ENCODE results near the gene DIPK2B. TPM values are rescaled to one million over a fixed set of nuclear protein-coding genes. Genes with fewer than 3 reads are reported as not detected.

The DIPK2B gene, protein sequence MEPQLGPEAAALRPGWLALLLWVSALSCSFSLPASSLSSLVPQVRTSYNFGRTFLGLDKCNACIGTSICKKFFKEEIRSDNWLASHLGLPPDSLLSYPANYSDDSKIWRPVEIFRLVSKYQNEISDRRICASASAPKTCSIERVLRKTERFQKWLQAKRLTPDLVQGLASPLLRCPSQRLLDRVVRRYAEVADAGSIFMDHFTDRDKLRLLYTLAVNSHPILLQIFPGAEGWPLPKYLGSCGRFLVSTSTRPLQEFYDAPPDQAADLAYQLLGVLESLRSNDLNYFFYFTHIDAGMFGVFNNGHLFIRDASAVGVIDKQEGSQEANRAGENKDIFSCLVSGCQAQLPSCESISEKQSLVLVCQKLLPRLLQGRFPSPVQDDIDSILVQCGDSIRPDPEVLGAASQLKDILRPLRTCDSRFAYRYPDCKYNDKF
- total RNA-seq, result 1 to 10 TPM; 2.2 to 3.0 TPM
- long read RNA-seq, partial matches to known transcripts, result 4 of 5 reads
- long read RNA-seq, other reads (novel, unspliced or antisense), result 1 of 5 reads

DNA sequence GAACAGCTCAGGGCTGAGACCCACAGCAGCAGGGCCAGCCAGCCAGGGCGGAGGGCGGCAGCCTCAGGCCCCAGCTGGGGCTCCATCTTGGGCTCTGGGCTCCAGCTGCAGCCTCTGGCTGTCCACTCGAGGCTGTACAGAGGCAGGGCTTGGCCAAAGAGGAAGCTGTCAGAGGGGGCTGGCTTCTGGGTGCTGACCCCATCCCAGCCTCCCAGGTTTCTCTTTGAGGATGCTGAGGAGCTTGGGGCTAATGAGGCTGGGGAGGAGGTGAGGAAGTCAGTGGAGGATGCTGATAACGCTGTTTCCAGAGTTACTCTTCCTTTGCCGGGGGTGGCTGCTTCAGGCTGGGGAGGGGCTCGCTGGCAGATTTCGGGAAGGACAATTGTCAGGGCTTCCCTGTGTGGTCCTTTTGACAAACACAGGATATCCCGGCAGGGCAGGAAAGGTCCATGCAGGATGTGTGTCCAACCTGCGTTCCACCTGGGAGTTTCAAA, at the start of gene DIPK2B:
TSS of gene DIPK2B (minus strand) at position 136 of the 494 bp plus-strand sequence. CDS start at position 86, 50 bp downstream.
- ATAC-seq (no peak), DNase-seq (no peak)
- intact Hi-C loops (cut with DNase I, micrococcal nuclease), result no loop called here

DNA sequence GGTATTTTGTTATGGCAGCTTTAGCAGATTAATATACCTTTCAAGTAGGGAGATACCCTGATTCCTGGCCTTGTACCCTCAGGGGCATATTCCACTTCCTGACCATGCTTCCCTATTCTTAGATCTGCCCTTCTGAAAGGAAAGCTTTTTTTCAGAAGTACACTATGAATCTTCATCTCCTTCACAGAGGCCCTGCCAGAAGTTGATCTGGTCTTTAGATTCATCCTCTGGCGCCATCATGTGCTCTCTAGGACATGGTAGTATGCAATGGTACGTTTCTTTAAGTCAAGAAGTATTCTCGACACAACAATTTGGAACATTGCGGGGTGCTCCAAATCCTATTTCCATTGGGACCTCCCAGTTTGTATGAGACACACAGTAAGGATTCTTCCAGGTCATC, 39.6 kb upstream of the DIPK2B start:
- intact Hi-C loops (cut with DNase I, micrococcal nuclease), result no loop called here
- no peak for ATAC-seq
- no peak for DNase-seq

DNA sequence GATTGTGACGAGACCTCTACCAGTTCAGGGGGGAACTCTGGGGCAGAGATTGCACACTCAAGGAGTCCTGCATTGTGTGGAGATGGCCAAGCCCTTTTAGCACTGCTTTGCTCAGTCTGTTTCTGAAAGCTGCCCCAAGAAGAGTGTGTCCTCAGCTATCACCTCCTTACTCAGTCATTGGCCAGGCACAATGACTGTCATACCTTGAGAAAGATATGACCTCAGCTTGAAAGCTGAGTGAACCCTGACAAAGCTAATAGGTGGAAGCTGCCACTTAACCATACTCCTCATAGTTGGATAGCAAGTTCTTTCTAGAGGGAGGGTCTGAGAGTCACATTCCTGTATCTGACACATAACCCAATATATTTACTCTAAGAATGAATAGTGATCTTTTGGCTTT, 37.8 kb upstream of the DIPK2B start:
- DNase-seq, result no peak
- intact Hi-C loops (cut with DNase I, micrococcal nuclease), result no loop called here
- ATAC-seq, result no peak

DNA sequence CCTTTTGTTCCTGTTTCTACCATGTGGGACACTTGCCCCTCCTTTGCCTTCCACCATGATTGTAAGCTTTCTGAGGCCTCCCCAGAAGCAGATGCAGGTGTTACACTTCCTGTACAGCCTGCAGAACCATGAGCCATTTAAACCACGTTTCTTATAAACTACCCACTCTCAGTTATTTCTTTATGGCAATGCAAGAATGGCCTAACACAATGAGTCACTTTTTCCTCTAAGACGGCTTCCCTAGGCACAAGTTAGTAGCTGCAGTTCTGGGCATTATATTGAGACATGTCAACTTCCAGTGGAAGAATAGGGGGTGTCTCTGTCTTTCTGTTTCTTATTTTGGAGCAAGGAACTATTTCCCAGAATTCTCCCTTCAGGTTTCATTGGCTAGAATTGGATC, 32.9 kb upstream of the DIPK2B start:
- no peak for ATAC-seq
- intact Hi-C loops (cut with DNase I, micrococcal nuclease), result no loop called here
- no peak for DNase-seq

DNA sequence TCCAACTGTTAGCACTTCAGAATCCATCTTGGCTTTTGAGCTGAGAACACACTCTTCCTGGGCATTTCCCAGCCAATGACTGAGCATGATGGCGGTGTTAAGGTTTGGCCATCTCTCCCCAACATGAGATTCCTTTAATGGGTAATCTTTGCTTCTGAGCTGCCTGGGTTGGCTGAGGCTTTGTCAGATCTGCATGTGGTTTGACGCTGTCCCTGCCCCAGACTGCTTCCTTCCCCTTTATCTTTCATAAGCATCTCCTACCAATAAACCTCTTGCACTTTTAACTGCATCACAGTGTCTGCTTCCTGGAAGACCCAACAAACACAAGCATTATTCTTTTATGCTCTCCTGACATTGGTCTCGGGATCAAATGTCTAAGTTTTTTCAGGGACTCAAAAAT, 31.5 kb upstream of the DIPK2B start:
- intact Hi-C loops (cut with DNase I, micrococcal nuclease), result no loop called here
- ATAC-seq (no peak), DNase-seq (no peak)

DNA sequence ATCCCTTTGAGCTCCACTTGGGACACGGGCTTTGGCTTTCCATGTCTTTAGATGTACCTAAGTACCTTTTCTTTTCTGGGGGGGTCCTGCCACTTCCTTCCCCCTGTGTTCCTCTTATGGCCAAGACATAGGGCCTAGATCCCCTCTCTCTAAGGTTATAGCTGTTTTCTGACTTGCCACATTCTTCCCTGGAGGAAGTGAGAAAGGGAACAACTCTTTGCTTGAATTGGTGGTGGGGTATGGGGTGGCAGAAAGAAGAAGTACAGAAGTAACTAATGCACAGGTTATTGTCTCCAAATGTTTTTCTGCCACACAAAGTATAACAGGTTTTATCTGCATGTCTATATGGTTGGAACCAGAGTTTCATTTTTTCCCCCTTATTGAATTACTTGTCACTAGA, 29.7 kb upstream of the DIPK2B start:
- ATAC-seq, result no peak
- no peak for DNase-seq
- intact Hi-C loops (cut with DNase I, micrococcal nuclease), result no loop called here

DNA sequence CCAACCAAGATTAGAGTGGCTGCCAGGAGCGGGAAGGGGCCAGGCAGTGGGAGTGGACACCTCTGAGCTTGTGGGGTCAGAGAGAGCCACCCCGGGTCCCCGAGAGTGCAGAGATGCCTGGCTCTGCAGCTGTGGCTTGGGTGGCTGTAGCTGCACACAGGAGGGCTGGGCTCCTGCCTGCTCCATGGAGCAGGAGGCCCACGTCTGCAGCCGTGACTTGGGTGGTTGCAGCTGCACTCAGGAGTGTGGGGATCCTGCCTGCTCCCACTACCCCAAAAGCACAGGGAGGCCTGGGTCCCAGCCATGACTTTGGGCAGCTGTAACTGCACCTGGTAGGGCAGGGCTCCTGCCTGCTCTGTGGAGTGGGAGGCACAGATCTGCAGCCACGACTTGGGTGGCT, 28.7 kb upstream of the DIPK2B start:
- intact Hi-C loops (cut with DNase I, micrococcal nuclease), result no loop called here
- DNase-seq, result no peak
- ATAC-seq, result no peak

DNA sequence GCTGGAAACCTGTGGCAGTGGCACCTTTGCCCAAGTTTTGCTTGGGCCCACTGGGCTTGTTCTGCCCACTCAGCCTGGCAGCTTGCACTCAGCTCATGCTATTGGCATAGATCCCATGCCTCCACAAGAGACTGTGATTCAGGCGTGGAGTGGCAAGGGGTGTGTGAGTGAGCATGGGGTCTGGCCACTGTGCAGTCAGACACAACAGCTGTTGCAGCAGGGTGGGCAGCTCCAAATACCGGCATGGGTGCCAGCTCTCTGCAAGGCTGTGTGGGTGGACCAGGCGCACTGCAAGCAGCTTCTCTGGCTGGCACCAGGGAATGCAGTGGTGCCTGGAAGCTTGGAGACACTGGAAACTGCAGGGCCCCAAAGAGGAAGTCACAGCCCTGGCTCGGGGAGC, 27.4 kb upstream of the DIPK2B start:
- intact Hi-C loops (cut with DNase I, micrococcal nuclease), result no loop called here
- DNase-seq (no peak), ATAC-seq (no peak)

DNA sequence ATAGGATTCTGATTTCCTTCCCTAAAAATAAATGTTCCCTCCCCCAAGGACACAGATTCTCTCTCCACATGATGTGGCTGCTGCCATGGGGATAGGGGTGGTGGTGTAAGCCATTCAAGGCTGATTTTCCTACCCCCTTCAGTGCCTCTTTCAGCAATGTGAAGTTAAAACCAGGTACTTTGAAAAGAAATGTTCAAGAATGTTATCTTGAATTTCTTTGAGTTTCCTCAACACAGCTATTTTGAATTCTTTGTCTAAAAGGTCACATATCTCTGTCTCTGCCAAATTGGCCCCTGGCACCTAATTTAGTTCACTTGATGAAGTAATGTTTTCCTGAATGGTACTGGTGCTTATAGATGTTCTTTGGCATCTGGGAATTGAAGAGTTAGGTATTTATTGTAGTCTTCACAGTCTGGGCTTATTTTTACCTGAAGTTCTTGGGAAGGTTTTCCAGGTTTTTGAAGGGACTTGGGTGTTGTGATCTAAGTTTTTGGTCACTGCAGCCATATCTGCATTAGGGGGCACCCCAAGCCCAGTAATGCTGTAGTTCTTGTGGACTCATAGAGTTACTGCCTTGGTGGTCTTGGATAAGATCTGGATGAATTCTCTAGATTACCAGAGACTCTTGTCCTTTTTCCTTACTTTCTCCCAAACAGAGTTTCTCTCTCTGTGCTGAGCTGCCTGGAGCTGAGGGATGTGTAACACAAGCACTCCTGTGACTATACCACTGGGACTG, 7.6 kb upstream of the DIPK2B start:
- DNase-seq, result no peak
- intact Hi-C loops (cut with DNase I, micrococcal nuclease), result no loop called here
- no peak for ATAC-seq

DNA sequence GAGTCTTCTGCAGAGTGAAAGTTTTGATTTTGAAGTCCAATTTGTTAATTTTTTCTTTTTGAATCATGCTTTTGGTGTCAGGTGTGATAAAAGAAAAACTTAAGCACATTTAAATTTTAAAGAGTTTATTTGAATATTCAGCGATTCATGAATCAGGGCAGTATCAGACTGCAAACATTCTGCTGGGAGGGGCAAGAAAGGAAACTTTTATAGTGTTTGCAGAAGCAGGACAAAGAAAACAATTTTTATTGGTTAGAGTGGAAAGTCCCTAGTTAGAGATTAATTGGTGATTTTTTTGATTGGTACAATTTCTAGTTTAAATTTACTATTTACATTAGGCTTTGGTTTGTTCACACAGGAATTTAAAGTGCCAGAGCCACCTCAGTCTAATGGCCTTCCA, 1.5 kb upstream of the DIPK2B start:
- ATAC-seq, result peak; percentile 93
- no peak for DNase-seq
- intact Hi-C loops (cut with DNase I, micrococcal nuclease), result no loop called here

DNA sequence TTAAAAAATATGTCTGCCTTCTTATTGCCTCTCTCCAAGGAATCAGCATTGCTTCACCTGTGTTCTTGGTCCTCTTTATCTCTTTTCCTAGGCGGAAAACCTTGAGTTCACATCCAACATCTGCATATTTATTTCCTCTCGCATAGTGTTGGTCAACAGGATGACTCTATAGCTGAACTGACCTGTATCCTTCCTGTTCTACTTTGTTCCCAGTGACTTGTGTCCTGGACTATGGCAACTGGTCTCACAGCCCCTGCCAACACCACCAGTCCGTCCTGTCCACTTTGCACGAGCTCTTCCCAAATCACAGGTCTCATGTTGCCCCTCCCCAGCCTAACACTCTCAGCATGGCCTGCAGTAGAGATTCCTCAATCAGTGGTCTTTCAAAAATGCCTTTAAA, 2.0 kb downstream of the DIPK2B start:
- intact Hi-C loops (cut with DNase I, micrococcal nuclease), result no loop called here
- ATAC-seq (no peak), DNase-seq (no peak)

DNA sequence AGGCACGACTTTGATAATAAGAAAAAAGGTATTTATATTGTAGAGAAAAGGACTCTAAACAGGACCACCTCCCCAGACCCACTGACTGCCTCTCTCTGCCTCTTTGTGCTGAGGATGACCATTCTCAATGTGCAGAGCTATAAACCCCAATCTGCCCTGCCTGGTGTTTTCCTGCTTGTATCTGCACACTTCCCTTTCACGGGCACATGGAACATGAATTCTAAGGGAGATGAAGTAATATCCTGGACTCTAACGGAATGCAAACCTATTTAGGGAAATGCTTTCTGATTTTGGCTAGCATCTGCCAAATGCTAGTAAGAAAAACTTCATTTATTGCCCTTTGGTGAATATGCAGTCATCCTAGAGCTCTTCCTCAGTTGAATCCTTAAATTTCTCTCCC, 2.4 kb downstream of the DIPK2B start:
- intact Hi-C loops (cut with DNase I, micrococcal nuclease), result no loop called here
- ATAC-seq, result no peak
- DNase-seq, result no peak

DNA sequence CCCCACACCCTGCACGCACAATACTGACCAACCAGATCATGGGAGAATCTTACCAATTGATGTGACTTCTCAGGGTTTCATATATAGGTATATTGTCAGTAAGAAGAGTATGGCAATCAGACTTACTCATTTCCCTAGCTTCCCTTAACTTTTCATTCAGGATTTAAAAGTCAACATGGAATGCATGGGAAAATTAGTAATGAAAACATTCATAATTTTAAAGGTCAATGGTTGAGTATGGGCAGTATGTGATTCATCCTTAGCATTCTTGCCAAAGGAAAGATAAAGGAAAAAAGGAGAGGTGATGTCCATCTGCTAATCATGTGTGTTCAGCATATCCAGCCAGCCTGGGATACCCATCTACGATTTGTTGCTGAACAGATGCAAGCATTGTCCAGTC, 4.0 kb downstream of the DIPK2B start:
- ATAC-seq, result no peak
- no peak for DNase-seq
- intact Hi-C loops (cut with DNase I, micrococcal nuclease), result no loop called here

DNA sequence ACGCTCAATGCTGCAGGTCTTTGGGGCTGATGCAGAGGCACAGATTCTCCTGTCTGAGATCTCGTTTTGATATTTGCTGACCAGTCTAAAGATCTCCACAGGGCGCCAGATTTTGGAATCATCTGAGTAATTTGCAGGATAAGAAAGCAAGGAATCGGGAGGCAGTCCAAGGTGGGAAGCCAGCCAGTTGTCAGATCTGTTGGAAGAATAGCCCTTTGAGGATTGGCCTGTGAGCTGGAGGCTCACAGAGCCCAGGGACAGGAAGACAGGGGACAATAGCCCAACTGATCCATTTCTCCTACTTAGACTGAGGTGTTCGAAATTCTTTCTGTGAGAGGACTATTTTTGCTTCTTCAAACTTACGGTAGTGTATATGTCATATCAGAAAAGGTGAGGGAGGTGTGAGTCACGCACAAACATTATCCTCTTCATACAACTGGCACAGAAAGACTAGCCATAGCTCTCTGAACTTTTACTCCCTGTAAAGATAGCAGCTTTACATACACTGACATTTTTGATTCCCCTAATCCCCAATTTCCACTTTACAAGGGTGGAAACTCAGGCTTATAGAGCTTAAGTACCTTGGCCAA, 8.8 kb downstream of the DIPK2B start:
- no peak for ATAC-seq
- intact Hi-C loops (cut with DNase I, micrococcal nuclease), result no loop called here
- DNase-seq, result no peak

DNA sequence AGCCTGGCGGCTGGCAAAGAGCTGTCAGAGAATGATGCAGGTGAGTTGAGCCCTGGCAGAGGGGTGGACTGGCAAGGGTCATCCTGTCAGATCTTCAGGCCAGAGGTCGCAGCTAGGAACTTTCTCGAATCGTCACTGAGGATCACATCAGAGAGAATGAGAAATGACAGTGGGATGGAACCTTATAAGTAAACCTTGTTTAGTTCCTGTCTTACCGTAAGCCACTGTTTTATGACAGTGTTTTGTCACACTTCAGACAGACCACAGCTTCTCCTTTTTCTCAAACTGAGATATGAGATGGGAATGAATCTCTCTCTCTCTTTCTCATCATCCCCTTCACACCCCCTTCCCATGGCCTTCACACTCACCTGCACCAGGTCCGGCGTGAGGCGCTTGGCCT, 9.3 kb downstream of the DIPK2B start:
- no peak for DNase-seq
- no peak for ATAC-seq
- intact Hi-C loops (cut with DNase I, micrococcal nuclease), result no loop called here

DNA sequence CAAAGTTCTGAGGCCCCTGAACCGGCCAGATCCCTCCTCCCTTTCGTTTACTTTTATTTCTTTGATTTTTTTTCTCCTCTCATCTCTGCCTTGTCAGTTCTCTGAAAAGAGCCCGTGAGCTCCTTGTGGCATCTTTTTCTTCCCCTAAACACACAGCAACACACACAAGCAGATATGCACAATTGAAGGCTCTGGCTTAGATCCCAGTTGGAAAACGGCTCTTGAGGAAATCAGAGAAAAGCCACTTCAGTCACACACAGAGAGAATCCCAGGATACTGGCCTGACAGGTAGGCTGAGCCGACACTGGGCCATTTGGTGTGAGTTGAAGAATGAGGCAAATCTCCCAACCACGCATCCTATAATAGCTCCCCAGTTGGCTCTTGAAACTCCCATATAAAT, 12.9 kb downstream of the DIPK2B start:
- ATAC-seq (peak; percentile 20), DNase-seq (no peak)
- intact Hi-C loops (cut with DNase I, micrococcal nuclease), result loop anchor here in 1 of 2 donors (5.0 kb wide), 1 partner anchor 1225 kb away; no protein-coding TSS in a partner anchor

DNA sequence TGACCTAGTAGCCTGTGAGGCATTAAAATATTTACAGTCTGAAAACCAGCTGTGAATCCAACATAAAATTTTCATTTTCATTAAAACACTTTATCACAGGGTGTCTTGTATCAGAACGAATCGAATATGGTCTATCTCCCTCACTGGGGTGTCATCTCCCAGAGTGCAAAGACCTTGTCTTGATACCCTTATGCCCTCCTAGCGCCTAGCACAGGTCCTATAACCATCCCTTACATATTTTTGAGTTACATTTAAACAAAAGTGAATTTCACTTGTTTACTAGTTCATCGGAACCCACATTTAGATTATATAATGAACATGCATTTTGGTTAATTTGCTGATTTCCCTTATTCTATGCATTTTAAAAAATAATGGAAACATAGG, 14.0 kb downstream of the DIPK2B start:
- intact Hi-C loops (cut with DNase I, micrococcal nuclease), result loop anchor here in 1 of 2 donors (5.0 kb wide), 1 partner anchor 1224 kb away; no protein-coding TSS in a partner anchor
- ATAC-seq (peak; percentile 14), DNase-seq (no peak)

DNA sequence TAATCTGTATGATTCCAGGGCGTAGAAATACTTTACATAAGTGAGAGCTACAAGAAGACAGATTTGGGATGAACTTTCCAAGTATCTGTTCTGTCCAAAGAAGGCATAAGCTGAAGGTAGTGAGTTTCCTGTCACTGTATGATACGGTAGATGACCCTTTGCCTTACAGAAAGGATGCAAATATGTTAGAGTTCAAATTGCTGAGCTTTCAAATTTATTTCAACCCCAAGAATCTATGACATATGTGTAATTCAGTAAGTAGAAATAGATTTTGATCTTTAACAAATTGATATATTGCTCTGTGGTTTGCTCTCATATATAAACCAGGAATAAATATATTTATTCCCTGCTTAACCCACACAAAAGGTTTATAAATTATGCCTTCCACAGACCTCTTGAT, 16.5 kb downstream of the DIPK2B start:
- intact Hi-C loops (cut with DNase I, micrococcal nuclease), result no loop called here
- ATAC-seq, result no peak
- DNase-seq, result no peak

DNA sequence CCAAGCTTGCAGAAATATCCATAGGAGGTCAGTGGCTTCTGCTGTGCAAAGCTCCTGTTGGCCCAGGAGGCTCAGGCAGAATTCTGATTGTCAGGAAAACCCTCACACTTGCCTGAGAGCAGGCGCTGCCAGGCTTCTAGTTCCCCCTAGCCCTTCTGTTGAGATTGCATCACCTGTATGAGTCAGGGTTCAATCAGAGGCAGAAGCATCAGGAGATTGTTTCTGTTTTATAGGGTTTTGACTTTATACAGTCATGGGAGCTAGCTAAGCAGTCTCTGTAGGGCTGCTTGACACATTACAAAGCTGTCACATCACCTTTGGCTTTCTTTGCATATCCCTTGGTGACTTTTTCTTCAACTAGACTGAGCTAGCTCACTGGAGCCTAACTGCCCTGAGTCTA, 27.8 kb downstream of the DIPK2B start:
- intact Hi-C loops (cut with DNase I, micrococcal nuclease), result no loop called here
- DNase-seq, result no peak
- peak; percentile 78 for ATAC-seq

DNA sequence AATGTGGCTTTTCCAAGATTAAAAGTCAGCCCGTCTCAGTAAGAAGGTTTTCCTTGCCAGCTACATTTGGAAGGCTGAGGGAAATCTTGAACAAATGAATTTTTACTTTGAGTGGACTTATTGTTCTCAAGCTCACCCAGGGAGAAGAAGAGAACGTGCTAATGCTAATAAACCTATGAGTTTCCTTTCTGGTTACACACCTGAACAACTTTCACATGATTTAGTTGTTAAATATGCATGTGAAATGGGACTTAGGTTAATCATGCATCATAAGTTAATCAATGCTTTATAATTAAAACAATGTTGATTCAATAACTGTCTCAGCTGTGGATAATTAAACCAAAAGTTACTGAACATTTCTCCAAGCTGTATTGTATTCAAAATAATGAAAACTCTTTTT, 33.9 kb downstream of the DIPK2B start:
- intact Hi-C loops (cut with DNase I, micrococcal nuclease), result no loop called here
- ATAC-seq (no peak), DNase-seq (no peak)

Data from left colon (tissue), 2 donors.